Ishikawa (cell line): Measurements from ENCODE around the gene DGKD.

Experiments used
- CEBPB ChIP-seq: IDR thresholded peaks from 2 replicates; pipeline ENCODE4 v1.6.1; 2012
- EP300 ChIP-seq: IDR thresholded peaks from 2 replicates; pipeline ENCODE4 v1.6.1; 2012; ENCODE audit warnings: borderline replicate concordance
- FOXM1 ChIP-seq: IDR thresholded peaks from 2 replicates; pipeline ENCODE4 v1.6.1; 2012; ENCODE audit warnings: low read depth, borderline replicate concordance
- TEAD4 ChIP-seq: IDR thresholded peaks from 2 replicates; pipeline ENCODE4 v1.6.1; 2012
- TF ChIP-seq, protein P1 (sequence below): IDR thresholded peaks from 2 replicates; pipeline ENCODE4 v1.6.1; 2012; ENCODE audit warnings: low read depth, mild to moderate bottlenecking
- TF ChIP-seq, protein P2 (sequence below): IDR thresholded peaks from 2 replicates; pipeline ENCODE4 v1.6.1; 2012

DNA sequence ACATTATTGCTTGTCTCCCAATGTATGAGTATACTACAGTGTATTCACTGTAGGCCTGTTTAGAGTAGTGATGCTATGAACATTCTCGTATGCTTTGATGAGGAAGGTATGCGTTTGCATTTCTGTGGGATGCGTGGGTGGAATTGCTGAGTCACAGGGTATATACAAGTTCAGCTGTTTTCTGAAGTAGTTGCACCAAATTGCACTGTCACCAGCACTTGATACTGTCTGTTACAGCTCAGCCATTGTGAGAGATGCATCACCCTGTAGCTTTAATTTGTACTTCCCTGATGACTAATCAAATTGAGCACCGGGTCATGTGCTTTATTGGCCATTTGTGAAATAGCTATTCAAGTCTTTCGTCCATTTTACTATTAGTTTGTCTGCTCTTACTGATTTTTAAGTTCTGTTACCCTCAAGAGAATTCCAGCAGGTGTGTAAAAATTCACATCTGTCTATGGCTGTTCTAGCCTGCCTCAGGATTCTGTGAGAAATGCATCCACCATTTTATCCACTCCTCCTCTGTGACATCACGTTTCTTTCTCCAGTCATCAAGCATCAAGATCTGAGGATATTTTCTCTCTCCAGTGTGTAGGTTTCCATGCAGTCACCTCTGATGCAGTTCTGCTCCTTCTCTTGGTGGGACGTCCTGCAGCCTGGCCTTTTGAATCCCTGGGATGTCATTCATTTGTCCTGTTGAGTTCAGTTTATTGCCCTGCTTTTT lies 72.5 kb downstream of the DGKD start:
- TF ChIP-seq TEAD4 = no peak
- no peak for TF ChIP-seq EP300
- TF ChIP-seq, protein P1, sequence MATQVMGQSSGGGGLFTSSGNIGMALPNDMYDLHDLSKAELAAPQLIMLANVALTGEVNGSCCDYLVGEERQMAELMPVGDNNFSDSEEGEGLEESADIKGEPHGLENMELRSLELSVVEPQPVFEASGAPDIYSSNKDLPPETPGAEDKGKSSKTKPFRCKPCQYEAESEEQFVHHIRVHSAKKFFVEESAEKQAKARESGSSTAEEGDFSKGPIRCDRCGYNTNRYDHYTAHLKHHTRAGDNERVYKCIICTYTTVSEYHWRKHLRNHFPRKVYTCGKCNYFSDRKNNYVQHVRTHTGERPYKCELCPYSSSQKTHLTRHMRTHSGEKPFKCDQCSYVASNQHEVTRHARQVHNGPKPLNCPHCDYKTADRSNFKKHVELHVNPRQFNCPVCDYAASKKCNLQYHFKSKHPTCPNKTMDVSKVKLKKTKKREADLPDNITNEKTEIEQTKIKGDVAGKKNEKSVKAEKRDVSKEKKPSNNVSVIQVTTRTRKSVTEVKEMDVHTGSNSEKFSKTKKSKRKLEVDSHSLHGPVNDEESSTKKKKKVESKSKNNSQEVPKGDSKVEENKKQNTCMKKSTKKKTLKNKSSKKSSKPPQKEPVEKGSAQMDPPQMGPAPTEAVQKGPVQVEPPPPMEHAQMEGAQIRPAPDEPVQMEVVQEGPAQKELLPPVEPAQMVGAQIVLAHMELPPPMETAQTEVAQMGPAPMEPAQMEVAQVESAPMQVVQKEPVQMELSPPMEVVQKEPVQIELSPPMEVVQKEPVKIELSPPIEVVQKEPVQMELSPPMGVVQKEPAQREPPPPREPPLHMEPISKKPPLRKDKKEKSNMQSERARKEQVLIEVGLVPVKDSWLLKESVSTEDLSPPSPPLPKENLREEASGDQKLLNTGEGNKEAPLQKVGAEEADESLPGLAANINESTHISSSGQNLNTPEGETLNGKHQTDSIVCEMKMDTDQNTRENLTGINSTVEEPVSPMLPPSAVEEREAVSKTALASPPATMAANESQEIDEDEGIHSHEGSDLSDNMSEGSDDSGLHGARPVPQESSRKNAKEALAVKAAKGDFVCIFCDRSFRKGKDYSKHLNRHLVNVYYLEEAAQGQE = no peak
- TF ChIP-seq, protein P2, sequence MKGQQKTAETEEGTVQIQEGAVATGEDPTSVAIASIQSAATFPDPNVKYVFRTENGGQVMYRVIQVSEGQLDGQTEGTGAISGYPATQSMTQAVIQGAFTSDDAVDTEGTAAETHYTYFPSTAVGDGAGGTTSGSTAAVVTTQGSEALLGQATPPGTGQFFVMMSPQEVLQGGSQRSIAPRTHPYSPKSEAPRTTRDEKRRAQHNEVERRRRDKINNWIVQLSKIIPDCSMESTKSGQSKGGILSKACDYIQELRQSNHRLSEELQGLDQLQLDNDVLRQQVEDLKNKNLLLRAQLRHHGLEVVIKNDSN = no peak
- TF ChIP-seq FOXM1 = no peak
- TF ChIP-seq CEBPB = no peak
